Ishikawa (cell line): ENCODE results near the gene IGSF9.

Source experiments
- CEBPB ChIP-seq: IDR thresholded peaks from 2 replicates; pipeline ENCODE4 v1.6.1; 2012
- EGR1 ChIP-seq: IDR thresholded peaks from 2 replicates; pipeline ENCODE4 v1.6.1; 2012
- EP300 ChIP-seq: IDR thresholded peaks from 2 replicates; pipeline ENCODE4 v1.6.1; 2012; ENCODE audit warnings: borderline replicate concordance
- FOXM1 ChIP-seq: IDR thresholded peaks from 2 replicates; pipeline ENCODE4 v1.6.1; 2012; ENCODE audit warnings: low read depth, borderline replicate concordance
- MAX ChIP-seq: IDR thresholded peaks from 2 replicates; pipeline ENCODE4 v1.6.1; 2012
- REST ChIP-seq: IDR thresholded peaks from 2 replicates; pipeline ENCODE4 v1.6.1; 2012; ENCODE audit warnings: low read depth, mild to moderate bottlenecking
- TAF1 ChIP-seq: IDR thresholded peaks from 2 replicates; pipeline ENCODE4 v1.6.1; 2012; ENCODE audit warnings: low read depth, mild to moderate bottlenecking
- TCF12 ChIP-seq: IDR thresholded peaks from 2 replicates; pipeline ENCODE4 v1.6.1; 2012; ENCODE audit warnings: low read depth
- TEAD4 ChIP-seq: IDR thresholded peaks from 2 replicates; pipeline ENCODE4 v1.6.1; 2012
- YY1 ChIP-seq: IDR thresholded peaks from 2 replicates; pipeline ENCODE4 v1.6.1; 2012; ENCODE audit warnings: low read depth
- TF ChIP-seq, protein P1 (sequence below): IDR thresholded peaks from 2 replicates; pipeline ENCODE4 v1.6.1; 2012

DNA sequence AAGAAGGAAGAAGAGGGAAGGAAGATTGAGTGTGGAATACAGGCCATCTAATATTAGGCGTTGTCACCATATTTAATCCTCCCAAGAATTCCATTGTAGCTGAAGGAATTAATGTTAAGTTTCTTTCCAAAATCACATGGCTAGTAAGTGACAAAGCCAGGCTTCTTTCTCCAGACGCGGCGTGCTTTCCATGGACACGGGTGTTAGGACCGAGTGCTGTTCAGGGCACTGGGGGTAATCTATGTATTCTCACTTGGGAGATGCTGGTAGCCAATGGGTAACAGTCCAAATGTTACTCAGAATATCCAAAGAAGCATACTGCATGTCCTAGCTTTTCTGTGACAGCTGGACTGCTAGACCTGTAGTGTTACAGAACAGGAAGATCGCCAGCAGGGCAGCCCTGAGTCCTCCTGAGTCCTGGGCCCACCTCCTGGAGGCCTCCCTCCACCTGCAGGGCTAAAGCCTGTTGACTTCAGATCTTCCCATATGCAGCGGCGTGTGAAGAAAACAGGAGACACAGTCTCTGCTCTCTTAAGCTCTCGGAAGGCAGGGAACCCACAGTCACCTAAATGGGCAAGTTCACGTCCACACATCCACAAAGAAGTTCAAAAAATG is 5.3 kb downstream of the IGSF9 start:
- TF ChIP-seq REST (no peak), EP300 (no peak), MAX (no peak), TAF1 (no peak), TCF12 (no peak), TEAD4 (no peak), EGR1 (no peak), CEBPB (no peak), YY1 (no peak), FOXM1 (no peak)
- TF ChIP-seq, protein P1, sequence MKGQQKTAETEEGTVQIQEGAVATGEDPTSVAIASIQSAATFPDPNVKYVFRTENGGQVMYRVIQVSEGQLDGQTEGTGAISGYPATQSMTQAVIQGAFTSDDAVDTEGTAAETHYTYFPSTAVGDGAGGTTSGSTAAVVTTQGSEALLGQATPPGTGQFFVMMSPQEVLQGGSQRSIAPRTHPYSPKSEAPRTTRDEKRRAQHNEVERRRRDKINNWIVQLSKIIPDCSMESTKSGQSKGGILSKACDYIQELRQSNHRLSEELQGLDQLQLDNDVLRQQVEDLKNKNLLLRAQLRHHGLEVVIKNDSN: no peak
